ENCODE measurements around the gene TERC. TPM values are rescaled to one million over a fixed set of nuclear protein-coding genes. Genes with fewer than 3 reads are reported as not detected.
"Not testable (repeated sequence)": the region's sequence is repeated elsewhere in the genome, so short reads cannot be mapped to it uniquely, and the experiment has no call there.

The TERC gene
- total RNA-seq, 1 experiment from 2014 or later: 158 TPM

DNA sequence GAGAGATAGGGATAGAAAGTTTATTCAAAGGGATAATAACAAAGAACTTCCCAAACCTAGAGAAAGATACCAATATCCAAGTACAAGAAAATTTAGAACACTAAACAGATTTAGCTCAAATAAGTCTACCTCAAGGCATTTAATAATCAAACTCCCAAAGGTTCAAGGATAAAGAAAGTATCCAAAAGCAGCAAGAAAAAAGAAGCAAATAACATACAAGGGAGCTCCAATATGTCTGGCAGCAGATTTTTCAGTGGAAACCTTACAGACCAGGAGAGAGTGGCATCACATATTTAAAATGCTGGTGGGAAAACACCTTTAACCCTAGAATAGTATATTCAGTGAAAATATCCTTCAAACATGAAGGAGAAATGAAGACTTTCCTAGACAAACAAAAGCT is 33.0 kb downstream of the TERC start:
- DNase-seq (ENCODE audit: low read depth); in situ Hi-C loops (cut with HindIII; ENCODE audit: low pct_unique_long_range_greater_than_20kb, low sequenced_read_pairs): not testable (repeated sequence)

DNA sequence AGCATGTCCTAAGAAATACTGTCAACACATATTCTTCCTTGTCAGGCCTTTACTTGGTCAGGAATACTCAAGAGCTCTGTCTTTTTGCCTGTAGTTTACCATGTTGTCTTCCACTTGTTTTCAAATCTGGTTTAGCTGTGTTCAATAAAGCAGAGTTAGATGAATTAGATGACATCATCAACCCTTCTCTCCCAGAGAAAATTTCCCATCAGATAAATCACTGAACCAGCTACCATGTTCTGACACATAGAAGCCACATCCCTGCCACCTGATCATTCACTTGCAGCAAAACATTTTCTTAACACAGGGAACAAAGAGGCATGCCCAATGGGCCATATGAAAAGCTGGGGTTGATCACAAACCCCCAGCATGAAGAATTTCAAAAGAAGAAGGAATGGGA is 42.1 kb downstream of the TERC start:
- DNase-seq (ENCODE audit: low read depth): no peak
- in situ Hi-C loops (cut with HindIII; ENCODE audit: low pct_unique_long_range_greater_than_20kb, low sequenced_read_pairs): no loop called here

DNA sequence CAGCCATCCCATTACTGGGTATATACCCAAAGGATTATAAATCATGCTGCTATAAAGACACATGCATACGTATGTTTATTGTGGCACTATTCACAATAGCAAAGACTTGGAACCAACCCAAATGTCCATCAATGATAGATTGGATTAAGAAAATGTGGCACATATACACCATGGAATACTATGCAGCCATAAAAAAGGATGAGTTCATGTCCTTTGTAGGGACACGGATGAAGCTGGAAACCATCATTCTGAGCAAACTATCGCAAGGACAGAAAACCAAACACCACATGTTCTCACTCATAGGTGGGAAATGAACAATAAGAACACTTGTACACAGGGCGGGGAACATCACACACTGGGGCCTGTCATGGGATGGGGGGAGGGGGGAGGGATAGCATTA is 46.4 kb downstream of the TERC start:
- in situ Hi-C loops (cut with HindIII; ENCODE audit: low pct_unique_long_range_greater_than_20kb, low sequenced_read_pairs); DNase-seq (ENCODE audit: low read depth): not testable (repeated sequence)

Other genes starting within 250 kb of the TERC start
- gene MECOM, start 101.3 kb downstream of the TERC start, total RNA-seq (2014; rRNA removed; shearing (Covaris generic); ENCODE audit: low replicate concordance): 1.1 and 3.6 TPM in 2 replicates
- 0.34 and 0.81 TPM in 2 replicates for gene ACTRT3, start 4.5 kb upstream of the TERC start, total RNA-seq (2014; rRNA removed; shearing (Covaris generic); ENCODE audit: low replicate concordance)
- gene MYNN, start 8.3 kb upstream of the TERC start, total RNA-seq (2014; rRNA removed; shearing (Covaris generic); ENCODE audit: low replicate concordance): 17.0 and 17.8 TPM in 2 replicates
- gene LRRIQ4, start 47.8 kb upstream of the TERC start, total RNA-seq (2014; rRNA removed; shearing (Covaris generic); ENCODE audit: low replicate concordance): not detected in 2 replicates
- gene LRRC34, start 47.8 kb upstream of the TERC start, total RNA-seq (2014; rRNA removed; shearing (Covaris generic); ENCODE audit: low replicate concordance): 12.0 and 13.2 TPM in 2 replicates
- 0.47 and 0.98 TPM in 2 replicates for gene LRRC31, start 104.9 kb upstream of the TERC start, total RNA-seq (2014; rRNA removed; shearing (Covaris generic); ENCODE audit: low replicate concordance)
- not detected in 2 replicates for gene SAMD7, start 146.5 kb upstream of the TERC start, total RNA-seq (2014; rRNA removed; shearing (Covaris generic); ENCODE audit: low replicate concordance)
- gene SEC62, start 201.7 kb upstream of the TERC start, total RNA-seq (2014; rRNA removed; shearing (Covaris generic); ENCODE audit: low replicate concordance): 10.3 and 16.8 TPM in 2 replicates

Measured in Caki2 (cell line).